Measurements from ENCODE around the gene HOXA10.

The HOXA10 gene

GRCh38 chr7:27193335-27194001 lies 19.3 kb upstream of the HOXA10 start:
- H3K27ac Mint-ChIP-seq: no peak overlapping the region
- peaks cover 36% of the 10 kb centered on the region for H3K4me1 Mint-ChIP-seq
- H3K27me3 Mint-ChIP-seq (ENCODE audit: low read depth, poor library complexity): peaks cover 100% of the 10 kb centered on the region
- H3K36me3 Mint-ChIP-seq (ENCODE audit: low read depth): no peaks in the 10 kb centered on the region
- peak; percentile 51 for DNase-seq
- peak overlapping the region; percentile 48 for H3K4me3 Mint-ChIP-seq
- H3K9me3 Mint-ChIP-seq: no peaks in the 10 kb centered on the region
- no peak for TF ChIP-seq CTCF (IDR thresholded peaks at IDR 0.05)

- peaks cover 43% of the 10 kb centered on the region for H3K4me1 Mint-ChIP-seq
- no peak overlapping the region for H3K27ac Mint-ChIP-seq
- TF ChIP-seq CTCF (IDR thresholded peaks at IDR 0.05): no peak
- DNase-seq: peak; percentile 46
- peaks cover 100% of the 10 kb centered on the region for H3K27me3 Mint-ChIP-seq (ENCODE audit: low read depth, poor library complexity)
- H3K36me3 Mint-ChIP-seq (ENCODE audit: low read depth): no peaks in the 10 kb centered on the region
- no peaks in the 10 kb centered on the region for H3K9me3 Mint-ChIP-seq
- peak overlapping the region; percentile 78 for H3K4me3 Mint-ChIP-seq
These were observed 18.6 kb upstream of the HOXA10 start for GRCh38 chr7:27192546-27193334.

- peak; percentile 64 for DNase-seq
- no peak for TF ChIP-seq CTCF (IDR thresholded peaks at IDR 0.05)
- H3K27ac Mint-ChIP-seq: no peak overlapping the region
- H3K4me1 Mint-ChIP-seq: peaks cover 51% of the 10 kb centered on the region
- H3K36me3 Mint-ChIP-seq (ENCODE audit: low read depth): no peaks in the 10 kb centered on the region
- peaks cover 100% of the 10 kb centered on the region for H3K27me3 Mint-ChIP-seq (ENCODE audit: low read depth, poor library complexity)
- peak overlapping the region; percentile 78 for H3K4me3 Mint-ChIP-seq
- no peaks in the 10 kb centered on the region for H3K9me3 Mint-ChIP-seq
These were observed 17.9 kb upstream of the HOXA10 start for GRCh38 chr7:27191833-27192545.

- no peak for DNase-seq
- H3K27ac Mint-ChIP-seq: no peak overlapping the region
- H3K4me1 Mint-ChIP-seq: peaks cover 57% of the 10 kb centered on the region
- H3K36me3 Mint-ChIP-seq (ENCODE audit: low read depth): no peaks in the 10 kb centered on the region
- peaks cover 100% of the 10 kb centered on the region for H3K27me3 Mint-ChIP-seq (ENCODE audit: low read depth, poor library complexity)
- no peaks in the 10 kb centered on the region for H3K9me3 Mint-ChIP-seq
- peak overlapping the region; percentile 78 for H3K4me3 Mint-ChIP-seq
- no peak for TF ChIP-seq CTCF (IDR thresholded peaks at IDR 0.05)
These were observed 17.1 kb upstream of the HOXA10 start for GRCh38 chr7:27191161-27191731.

- Mint-ChIP-seq H3K4me1 (peaks cover 65% of the 10 kb centered on the region), H3K36me3 (ENCODE audit: low read depth) (no peaks in the 10 kb centered on the region), H3K4me3 (peak overlapping the region; percentile 82), H3K27ac (no peak overlapping the region), H3K27me3 (ENCODE audit: low read depth, poor library complexity) (peaks cover 100% of the 10 kb centered on the region), H3K9me3 (no peaks in the 10 kb centered on the region)
- TF ChIP-seq CTCF (IDR thresholded peaks at IDR 0.05): no peak
- peak; percentile 3 for DNase-seq
These were observed 16.1 kb upstream of the HOXA10 start for GRCh38 chr7:27189997-27190748.

Measured in nephron progenitor cell (in vitro differentiated cells).